C4-2B (cell line): Measurements from ENCODE around the gene DEPDC1B.

Source experiments
- CTCF ChIP-seq: fragments of 450-650 bp; conservative IDR thresholded peaks from 2 replicates; pipeline ENCODE4 v1.5.1; 2017; ENCODE audit warnings: mild to moderate bottlenecking
- ZFX ChIP-seq: fragments of 450-650 bp; IDR thresholded peaks from 2 replicates; pipeline ENCODE4 v1.6.1; 2017

- TF ChIP-seq CTCF: peak; percentile 84
- no peak for TF ChIP-seq ZFX
These were observed 31.2 kb downstream of the DEPDC1B start for GRCh38 chr5:60668686-60669304.
